CD4-positive, alpha-beta T cell treated with Interleukin-10 for 1 hour (primary cell): ENCODE data around the gene TMC8.
"Not testable (repeated sequence)": the region's sequence is repeated elsewhere in the genome, so short reads cannot be mapped to it uniquely, and the experiment has no call there.

ENCODE experiments used
- DNase-seq: peaks from one replicate; pipeline ENCODE4 v3.0.0-alpha.2; 2020

TMC8 gene

GRCh38 chr17:78137392-78138203, 7.0 kb downstream of the TMC8 start:
- DNase-seq = peak; percentile 44

- no peak for DNase-seq
Measured at GRCh38 chr17:78138204-78139060, 7.9 kb downstream of the TMC8 start.

- not testable (repeated sequence) for DNase-seq
Measured at GRCh38 chr17:78139861-78140168, 9.2 kb downstream of the TMC8 start.

GRCh38 chr17:78140169-78141051, 9.8 kb downstream of the TMC8 start:
- peak; percentile 97 for DNase-seq

GRCh38 chr17:78141437-78142118, 11.0 kb downstream of the TMC8 start:
- no peak for DNase-seq

GRCh38 chr17:78142119-78142861, 11.7 kb downstream of the TMC8 start:
- no peak for DNase-seq

GRCh38 chr17:78143214-78144146, 12.9 kb downstream of the TMC8 start:
- DNase-seq = no peak

GRCh38 chr17:78144147-78144719, 13.7 kb downstream of the TMC8 start:
- DNase-seq = no peak

- no peak for DNase-seq
Measured at GRCh38 chr17:78144736-78145641, 14.4 kb downstream of the TMC8 start.

GRCh38 chr17:78146471-78146869, 15.9 kb downstream of the TMC8 start:
- DNase-seq = no peak

GRCh38 chr17:78146881-78147280, 16.3 kb downstream of the TMC8 start:
- no peak for DNase-seq

GRCh38 chr17:78147315-78147998, 16.9 kb downstream of the TMC8 start:
- no peak for DNase-seq

GRCh38 chr17:78148286-78149016, 17.9 kb downstream of the TMC8 start:
- no peak for DNase-seq

GRCh38 chr17:78151514-78152008, 21.0 kb downstream of the TMC8 start:
- DNase-seq = no peak

GRCh38 chr17:78154903-78155811, 24.6 kb downstream of the TMC8 start:
- no peak for DNase-seq

GRCh38 chr17:78159575-78160158, 29.1 kb downstream of the TMC8 start:
- DNase-seq = no peak
